ENCODE data around the gene EFEMP1. TPM values are rescaled to one million over a fixed set of nuclear protein-coding genes. Genes with fewer than 3 reads are reported as not detected.

EFEMP1 gene
- total and polyA plus RNA-seq, 9 of the 15 experiments (the other 6 are each of a cell fraction or from before 2014, with no cell fraction given), result 0.05 to 6.2 (median 0.22) TPM

DNA sequence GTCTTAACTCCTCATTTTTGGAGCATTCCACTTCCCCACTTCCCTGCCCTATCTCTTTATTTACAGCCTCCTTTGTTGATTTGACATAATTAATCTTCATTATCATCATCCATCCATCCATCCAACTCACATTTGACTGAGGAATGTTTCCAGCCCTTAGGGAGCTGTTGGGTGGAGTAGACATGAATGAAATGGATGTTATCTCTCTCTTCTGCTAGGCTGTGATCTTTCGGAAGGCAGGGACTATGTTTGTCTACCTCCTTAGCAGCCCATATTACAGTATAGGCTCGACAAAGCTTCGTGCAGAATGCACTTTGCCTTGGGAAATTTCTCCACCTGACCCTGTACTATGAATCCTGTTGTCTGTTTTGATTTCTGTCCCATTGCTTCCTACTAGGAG, 7.7 kb upstream of the EFEMP1 start (continued):
- TF ChIP-seq, protein P1, sequence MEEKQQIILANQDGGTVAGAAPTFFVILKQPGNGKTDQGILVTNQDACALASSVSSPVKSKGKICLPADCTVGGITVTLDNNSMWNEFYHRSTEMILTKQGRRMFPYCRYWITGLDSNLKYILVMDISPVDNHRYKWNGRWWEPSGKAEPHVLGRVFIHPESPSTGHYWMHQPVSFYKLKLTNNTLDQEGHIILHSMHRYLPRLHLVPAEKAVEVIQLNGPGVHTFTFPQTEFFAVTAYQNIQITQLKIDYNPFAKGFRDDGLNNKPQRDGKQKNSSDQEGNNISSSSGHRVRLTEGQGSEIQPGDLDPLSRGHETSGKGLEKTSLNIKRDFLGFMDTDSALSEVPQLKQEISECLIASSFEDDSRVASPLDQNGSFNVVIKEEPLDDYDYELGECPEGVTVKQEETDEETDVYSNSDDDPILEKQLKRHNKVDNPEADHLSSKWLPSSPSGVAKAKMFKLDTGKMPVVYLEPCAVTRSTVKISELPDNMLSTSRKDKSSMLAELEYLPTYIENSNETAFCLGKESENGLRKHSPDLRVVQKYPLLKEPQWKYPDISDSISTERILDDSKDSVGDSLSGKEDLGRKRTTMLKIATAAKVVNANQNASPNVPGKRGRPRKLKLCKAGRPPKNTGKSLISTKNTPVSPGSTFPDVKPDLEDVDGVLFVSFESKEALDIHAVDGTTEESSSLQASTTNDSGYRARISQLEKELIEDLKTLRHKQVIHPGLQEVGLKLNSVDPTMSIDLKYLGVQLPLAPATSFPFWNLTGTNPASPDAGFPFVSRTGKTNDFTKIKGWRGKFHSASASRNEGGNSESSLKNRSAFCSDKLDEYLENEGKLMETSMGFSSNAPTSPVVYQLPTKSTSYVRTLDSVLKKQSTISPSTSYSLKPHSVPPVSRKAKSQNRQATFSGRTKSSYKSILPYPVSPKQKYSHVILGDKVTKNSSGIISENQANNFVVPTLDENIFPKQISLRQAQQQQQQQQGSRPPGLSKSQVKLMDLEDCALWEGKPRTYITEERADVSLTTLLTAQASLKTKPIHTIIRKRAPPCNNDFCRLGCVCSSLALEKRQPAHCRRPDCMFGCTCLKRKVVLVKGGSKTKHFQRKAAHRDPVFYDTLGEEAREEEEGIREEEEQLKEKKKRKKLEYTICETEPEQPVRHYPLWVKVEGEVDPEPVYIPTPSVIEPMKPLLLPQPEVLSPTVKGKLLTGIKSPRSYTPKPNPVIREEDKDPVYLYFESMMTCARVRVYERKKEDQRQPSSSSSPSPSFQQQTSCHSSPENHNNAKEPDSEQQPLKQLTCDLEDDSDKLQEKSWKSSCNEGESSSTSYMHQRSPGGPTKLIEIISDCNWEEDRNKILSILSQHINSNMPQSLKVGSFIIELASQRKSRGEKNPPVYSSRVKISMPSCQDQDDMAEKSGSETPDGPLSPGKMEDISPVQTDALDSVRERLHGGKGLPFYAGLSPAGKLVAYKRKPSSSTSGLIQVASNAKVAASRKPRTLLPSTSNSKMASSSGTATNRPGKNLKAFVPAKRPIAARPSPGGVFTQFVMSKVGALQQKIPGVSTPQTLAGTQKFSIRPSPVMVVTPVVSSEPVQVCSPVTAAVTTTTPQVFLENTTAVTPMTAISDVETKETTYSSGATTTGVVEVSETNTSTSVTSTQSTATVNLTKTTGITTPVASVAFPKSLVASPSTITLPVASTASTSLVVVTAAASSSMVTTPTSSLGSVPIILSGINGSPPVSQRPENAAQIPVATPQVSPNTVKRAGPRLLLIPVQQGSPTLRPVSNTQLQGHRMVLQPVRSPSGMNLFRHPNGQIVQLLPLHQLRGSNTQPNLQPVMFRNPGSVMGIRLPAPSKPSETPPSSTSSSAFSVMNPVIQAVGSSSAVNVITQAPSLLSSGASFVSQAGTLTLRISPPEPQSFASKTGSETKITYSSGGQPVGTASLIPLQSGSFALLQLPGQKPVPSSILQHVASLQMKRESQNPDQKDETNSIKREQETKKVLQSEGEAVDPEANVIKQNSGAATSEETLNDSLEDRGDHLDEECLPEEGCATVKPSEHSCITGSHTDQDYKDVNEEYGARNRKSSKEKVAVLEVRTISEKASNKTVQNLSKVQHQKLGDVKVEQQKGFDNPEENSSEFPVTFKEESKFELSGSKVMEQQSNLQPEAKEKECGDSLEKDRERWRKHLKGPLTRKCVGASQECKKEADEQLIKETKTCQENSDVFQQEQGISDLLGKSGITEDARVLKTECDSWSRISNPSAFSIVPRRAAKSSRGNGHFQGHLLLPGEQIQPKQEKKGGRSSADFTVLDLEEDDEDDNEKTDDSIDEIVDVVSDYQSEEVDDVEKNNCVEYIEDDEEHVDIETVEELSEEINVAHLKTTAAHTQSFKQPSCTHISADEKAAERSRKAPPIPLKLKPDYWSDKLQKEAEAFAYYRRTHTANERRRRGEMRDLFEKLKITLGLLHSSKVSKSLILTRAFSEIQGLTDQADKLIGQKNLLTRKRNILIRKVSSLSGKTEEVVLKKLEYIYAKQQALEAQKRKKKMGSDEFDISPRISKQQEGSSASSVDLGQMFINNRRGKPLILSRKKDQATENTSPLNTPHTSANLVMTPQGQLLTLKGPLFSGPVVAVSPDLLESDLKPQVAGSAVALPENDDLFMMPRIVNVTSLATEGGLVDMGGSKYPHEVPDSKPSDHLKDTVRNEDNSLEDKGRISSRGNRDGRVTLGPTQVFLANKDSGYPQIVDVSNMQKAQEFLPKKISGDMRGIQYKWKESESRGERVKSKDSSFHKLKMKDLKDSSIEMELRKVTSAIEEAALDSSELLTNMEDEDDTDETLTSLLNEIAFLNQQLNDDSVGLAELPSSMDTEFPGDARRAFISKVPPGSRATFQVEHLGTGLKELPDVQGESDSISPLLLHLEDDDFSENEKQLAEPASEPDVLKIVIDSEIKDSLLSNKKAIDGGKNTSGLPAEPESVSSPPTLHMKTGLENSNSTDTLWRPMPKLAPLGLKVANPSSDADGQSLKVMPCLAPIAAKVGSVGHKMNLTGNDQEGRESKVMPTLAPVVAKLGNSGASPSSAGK (IDR thresholded peaks at IDR 0.05), result no peak
- TF ChIP-seq RBM14 (IDR thresholded peaks at IDR 0.05; ENCODE audit: borderline replicate concordance, insufficient read depth, low read depth, low read length) (no peak), KAT7 (CRISPR knock-in tag; IDR thresholded peaks at IDR 0.05; ENCODE audit: borderline replicate concordance) (no peak), ZNF165 (CRISPR knock-in tag; IDR thresholded peaks at IDR 0.05; ENCODE audit: borderline replicate concordance) (no peak), MCM3 (IDR thresholded peaks at IDR 0.05) (no peak), JUN (IDR thresholded peaks at IDR 0.05; ENCODE audit: borderline replicate concordance, low read depth, low read length) (no peak), JUN (CRISPR knock-in tag; IDR thresholded peaks at IDR 0.05; ENCODE audit: borderline replicate concordance) (no peak), HNRNPL (IDR thresholded peaks at IDR 0.05; ENCODE audit: low read depth, low read length) (no peak)

All from K562 (cell line).